HG03565 (cell line): ENCODE data around the gene HHIPL2.
"Not testable (repeated sequence)": the region's sequence is repeated elsewhere in the genome, so short reads cannot be mapped to it uniquely, and the experiment has no call there.

Experiments used
- ATAC-seq: cut with Tn5 transposase; IDR thresholded peaks from one replicate; pipeline ENCODE4 v1.9.1; 2021; ENCODE audit warnings: mild to moderate bottlenecking, moderate library complexity; ENCODE audit not compliant: unreplicated experiment

Gene HHIPL2

DNA sequence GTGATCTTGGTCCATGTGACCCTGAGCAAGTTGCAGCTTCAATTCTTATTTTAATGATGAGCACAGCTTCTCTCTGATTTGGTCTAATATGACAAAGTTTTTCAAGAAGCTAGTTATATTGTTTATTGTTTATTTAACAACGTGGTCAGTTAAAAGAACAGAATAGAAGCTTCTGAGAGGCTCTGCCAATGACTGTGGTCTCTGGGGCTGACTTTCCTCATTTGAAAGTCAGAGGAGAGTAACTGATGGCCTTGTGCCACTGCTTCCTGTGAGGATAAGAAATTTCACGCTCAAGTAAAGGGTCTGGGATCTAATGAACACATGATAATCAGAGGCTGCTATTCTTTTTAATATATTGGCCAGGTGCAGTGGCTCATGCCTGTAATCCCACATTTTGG is 7.3 kb downstream of the HHIPL2 start:
- ATAC-seq = no peak

DNA sequence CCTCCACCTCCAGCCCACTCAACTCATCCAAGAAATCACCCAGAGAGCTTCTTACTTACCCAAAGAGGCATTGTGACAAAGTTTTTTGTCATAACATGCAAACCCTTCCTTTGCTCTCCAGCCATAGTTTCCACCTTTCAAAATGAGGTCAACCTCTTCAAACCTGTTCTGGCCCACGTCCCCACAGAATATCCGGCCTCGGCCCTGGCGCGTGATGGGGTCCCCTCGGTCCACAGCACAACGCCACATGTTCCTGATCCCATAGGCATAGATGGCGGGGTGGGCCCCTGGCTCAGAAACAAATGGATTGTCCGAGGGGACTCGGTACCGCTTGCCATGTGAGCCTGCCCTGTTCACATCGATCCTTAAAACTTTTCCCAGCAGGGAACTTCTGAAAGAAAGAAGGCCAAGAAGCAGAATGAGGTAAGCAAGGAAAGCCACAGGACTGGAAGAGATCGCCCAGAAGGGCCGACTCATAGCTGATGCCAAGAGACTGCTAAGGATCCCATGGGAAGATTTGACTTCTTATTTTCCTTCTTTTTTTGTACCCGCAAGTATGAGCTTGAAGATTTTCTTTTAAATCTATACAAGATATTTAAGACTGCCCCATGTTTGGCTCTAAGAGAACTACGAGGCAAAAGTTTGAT is 7.8 kb downstream of the HHIPL2 start:
- no peak for ATAC-seq

DNA sequence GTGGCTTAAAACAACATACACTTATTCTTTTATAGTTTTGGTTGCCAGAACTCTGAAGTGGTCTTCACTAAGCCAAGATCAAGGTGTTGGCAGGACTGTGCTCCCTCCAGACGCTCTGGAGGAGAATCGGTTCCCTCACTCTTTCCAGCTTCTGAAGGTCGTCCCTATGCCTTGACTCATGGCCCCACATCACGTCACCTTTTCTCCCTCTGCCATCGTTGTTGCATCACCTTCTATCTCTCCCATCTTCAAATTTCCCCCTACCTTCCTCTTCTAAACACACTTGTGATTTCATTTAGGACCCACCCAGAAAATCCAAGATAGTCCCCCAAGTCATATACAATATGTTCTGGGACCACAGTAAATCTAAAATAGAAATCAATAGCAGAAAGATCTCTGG is 12.4 kb downstream of the HHIPL2 start:
- ATAC-seq = no peak

DNA sequence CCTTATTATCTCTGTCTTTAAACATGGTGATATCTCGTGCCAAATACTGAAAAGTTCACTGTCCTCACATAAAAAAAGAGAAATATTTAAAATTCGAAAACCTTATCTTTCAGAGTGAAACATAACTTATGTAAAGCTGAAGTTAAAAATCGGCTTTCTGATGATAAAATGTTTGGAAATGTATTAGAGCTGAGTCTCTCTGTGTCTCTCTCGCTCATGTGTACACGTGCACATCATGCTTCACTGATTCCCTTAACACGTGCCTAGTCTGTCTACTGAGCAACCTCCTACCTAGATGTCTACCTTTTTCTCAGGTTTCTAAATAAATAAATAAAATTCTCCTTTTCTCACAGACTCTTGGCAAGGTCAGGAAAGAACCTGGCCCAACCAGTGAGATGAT is 17.1 kb downstream of the HHIPL2 start:
- ATAC-seq = no peak

DNA sequence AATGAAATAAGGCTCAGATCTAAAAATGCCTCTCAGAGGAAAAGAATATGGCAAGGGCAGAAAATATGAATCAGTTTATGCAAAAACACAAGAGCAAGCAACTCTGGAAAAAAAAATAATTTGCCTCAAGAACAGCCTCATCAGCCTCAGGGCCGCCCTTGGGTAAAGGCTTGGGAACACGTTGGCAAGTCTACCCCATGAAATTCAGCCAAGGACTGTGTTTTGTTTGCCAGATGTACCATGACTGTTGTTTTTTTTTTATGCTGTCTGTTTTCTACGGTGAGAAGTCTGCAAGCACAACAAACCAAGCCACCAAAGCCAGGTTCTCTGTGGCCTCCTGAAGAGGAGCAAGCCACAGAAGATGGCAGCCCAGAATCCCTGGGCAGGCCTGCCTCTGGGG is 18.0 kb downstream of the HHIPL2 start:
- no peak for ATAC-seq

DNA sequence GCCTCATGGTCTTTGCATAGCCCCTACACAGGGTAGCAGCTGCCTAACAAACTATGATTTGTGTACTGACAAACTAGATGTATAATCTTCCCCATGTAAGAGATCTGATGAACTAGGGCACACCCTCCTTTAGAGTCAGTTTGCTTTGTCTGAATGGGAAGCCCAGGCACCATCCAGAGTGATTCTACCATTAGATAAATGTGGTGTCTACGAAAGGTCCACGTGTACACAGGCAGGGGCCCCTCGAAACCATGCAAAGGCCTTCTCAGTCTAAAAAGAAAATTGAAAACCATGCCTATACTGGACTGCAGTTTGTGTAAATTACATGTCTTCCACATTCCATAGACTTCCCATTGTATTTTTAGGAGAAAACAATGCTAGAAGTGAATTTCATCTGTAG is 18.7 kb downstream of the HHIPL2 start:
- no peak for ATAC-seq

DNA sequence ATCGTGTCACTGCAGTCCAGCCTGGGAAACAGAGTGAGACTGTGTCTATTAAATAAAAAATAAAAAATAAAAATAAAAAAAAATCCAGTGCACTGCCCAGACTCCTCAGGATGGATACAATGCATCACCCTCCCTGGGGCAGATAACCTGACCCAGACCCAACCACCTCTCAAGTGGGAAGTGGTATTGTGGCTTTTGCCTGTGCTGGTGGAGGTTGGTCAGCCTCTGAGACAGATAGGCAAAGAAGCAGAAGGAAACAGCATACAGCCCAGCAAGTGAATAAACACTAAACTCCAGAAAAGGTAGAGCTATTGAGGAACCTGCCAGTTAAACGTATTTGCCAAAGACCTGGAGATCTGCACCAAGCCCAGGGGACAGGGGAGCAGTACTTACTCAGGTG is 22.0 kb downstream of the HHIPL2 start:
- no peak for ATAC-seq

DNA sequence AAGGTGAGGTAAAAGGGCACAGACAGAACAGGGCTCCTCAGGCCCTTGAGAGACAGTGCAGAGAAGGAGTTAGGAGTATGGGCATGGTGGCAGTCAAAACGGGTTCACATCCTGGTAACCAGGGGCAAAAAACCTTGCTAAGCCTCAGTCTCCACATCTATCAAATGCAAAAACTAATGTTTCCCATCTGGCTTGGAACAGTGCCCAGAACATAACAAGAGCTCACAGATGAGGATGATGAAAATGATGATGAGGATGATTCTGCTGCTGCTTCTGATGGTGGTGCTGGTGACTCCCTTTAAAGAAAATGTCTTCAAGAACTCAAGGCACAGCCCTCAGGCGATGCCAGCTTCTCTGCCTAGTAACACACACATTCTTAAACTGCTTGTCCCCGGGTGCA is 24.1 kb downstream of the HHIPL2 start:
- ATAC-seq = no peak

DNA sequence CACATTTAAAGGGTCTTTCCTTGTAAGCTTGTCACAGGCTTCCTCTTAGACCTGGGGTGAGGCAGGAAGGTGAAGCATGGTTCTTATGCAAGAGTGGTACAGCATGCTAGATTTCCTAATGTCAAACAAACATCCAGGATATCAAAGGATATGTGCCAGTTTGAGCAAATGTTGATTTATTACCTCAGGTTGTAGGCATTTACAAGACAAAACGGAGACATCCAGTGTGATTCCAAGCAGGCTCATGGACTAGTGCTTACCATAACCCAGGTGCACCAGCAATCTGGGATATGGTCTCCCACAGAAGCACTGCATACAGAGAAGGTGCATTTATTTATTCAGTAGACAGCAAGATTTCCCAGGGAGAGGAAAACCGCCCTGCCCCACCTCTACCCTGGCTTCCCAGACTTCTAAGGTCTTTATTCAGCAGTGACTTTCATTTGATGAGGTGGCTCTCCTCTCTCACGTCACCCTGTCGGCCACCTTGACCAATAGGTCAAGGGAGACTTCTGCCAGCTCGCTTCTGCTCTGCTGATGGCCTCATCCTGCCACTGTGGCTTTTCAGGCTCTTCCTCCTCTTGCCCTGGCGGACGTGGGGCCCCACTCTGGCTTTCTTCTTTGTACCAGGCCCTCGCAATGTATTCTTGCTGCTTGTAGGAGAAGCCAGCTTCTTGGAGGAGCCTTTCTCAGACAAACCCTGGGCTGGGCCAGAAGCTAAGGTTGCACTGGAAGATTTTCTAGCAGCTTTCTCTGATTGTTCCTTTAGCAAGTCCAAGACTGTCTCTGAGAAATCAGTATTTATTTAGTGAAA is 25.6 kb downstream of the HHIPL2 start:
- no peak for ATAC-seq

DNA sequence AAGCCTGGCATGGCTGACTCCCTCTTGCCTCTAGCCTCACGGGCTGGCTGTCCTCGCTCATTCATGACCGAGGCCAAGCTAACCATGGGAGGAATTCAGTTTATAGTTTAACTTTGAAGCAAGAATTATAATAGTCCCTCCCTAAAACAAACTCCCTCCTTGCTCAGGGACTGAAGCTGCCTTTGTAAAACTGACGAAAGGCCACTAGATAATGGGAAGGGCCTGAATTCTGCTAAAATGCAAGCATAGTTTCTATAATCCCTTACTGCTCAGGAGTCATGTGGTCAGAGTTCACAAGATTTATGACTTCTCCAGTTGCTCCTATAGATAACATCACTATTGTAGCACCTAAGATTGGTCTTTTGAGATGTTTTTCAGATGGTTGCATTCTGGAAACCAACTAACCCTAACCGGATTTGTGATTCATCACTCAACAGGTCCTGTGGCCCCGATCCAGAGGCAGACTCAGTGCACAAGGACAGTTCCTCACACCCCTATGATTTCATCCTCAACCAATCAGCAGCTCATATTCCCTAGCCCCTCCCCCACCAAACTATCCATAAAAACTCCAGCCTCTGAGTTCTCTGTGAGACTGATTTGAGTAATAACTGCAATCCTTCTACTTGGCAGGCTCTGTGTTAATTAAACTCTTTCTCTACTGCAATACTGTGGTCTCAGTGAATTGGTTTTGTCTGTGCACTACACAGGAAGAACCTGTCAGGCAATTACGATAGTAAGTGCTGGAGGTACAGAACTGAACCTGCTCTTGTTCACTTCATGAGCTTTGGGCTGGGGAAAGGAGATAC is 26.4 kb downstream of the HHIPL2 start:
- ATAC-seq = no peak

DNA sequence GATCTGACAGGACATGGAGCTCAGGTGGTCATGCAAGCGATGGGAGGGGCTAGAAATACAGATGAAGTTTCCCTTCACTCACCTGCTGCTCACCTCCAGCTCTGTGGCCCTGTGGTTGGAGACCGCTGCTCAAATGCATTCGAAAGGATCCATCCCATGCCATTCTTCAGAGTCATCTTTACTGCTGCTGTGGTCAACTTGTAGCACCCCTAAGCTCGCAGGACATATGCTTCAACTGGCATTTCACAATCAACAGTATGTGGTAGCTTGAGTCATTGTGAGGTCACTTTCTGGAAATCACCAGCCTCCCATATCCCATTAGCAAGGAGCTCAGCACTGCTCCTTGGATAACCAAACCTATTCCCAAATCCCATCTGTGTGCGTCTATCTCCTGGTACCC is 58.4 kb downstream of the HHIPL2 start:
- ATAC-seq = not testable (repeated sequence)

DNA sequence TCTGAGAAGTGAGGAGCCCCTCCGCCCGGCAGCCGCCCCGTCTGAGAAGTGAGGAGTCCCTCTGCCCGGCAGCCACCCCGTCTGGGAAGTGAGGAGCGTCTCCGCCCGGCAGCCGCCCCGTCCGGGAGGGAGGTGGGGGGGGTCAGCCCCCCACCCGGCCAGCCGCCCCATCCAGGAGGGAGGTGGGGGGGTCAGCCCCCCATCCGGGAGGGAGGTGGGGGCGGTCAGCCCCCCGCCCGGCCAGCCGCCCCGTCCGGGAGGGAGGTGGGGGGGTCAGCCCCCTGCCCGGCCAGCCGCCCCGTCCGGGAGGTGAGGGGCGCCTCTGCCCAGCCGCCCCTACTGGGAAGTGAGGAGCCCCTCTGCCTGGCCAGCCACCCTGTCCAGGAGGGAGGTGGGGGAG is 60.1 kb downstream of the HHIPL2 start:
- ATAC-seq = not testable (repeated sequence)

DNA sequence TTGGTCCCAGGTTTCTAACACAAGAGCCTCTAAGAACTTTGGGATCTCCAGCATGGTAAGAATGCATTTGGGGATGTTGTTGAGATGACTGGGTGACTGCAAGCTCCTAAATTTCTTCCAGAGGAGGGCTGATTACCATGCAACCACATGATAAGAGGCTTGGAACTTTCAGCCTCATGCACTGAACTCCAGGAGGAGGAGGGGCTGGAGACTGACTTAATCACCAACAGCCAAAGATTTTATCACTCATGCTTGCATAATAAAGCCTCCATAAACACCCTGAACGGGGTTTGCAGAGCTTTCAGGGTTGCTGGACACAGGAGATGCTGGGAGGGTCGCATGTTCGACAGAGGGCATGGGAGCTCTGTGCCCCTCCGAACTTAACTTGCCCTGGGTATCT is 63.9 kb downstream of the HHIPL2 start:
- ATAC-seq = not testable (repeated sequence)

DNA sequence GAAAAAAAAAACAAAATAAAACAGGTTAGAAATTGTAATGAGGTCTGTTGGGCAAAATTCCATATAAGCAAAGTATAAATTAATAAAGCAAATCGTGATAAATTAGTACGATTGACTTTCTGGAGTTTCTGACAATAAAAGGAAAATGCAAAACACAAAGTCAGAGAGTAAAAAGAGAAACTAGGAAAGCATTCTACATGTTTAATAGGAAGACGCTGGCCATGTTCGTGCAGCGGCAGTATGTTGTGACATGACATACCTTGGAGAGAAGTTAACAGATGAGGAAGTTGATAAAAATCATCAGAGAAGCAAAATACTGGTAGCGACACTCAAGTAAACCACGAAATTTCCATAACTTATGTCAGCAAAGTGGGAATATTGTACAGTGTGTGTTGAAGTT is 68.3 kb downstream of the HHIPL2 start:
- ATAC-seq = not testable (repeated sequence)

DNA sequence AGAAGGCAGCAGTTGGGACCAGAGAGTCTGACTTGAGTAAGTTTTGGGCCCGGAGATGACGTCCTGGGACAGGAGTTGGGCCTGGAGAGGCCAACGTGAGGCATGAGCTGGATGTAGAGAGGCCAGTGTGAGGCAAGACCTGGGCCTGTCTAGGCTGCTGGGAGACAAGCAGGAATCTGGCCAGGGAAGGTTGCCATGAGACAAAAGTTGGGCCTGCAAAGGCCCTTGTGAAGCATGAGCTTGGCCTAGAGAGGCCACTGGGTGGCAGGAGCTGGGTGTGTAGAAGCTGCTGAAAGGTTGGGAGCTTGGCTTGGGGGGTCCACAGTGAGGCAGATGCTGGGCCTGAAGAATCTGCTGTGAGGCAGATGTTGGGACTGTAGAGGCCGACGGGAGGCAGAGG is 71.5 kb downstream of the HHIPL2 start:
- ATAC-seq = not testable (repeated sequence)

DNA sequence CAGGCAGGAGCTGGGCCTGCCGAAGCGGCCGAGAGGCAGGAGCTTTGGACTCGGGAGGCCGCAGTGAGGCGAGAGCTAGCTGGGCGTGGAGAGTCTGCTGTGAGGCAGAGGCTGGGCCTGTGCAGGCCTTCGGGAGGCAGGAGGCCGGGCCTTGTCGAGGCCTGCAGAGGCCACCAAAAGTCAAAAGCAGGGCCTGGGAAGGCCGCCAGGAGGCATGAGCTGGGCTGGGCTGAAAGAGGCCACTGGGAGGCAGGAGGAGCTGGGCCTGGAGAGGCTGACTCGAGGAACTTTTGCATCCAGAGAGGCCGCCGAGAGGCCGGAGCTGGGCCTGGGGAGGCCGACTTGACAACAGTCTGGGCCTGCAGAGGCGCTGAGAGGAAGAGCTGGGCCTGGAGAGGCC is 74.2 kb downstream of the HHIPL2 start:
- not testable (repeated sequence) for ATAC-seq

DNA sequence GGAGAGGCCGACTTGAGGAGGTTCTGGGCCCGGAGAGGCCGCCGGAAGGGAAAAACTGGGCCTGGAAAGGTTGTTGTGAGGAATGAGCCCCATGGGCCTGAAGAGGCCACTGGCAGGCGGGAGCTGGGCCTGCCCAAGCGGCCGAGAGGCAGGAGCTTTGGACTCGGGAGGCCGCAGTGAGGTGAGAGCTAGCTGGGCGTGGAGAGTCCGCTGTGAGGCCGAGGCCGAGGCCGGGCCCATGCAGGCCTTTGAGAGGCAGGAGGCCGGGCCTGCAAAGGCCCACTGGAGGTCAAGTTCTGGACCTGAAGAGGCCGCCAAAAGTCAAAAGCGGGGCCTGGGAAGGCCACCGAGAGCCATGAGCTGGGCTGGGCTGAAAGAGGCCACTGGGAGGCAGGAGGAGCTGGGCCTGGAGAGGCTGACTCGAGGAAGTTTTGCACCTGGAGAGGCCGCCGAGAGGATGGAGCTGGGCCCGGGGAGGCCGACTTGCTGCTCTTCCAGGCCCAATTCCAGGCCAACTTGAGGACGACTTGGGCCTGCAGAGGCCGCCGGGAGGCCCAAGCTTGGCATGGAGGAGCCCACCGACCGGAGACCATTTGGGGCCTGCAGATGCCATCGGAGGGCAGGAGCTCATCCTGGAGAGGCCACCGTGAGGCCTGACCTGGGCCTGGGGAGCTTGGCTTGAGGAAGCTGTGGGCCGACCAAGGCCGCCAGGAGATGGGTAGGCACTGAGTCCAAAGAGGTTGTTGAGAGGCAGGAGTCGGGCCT is 74.9 kb downstream of the HHIPL2 start:
- ATAC-seq = not testable (repeated sequence)
